Adrenal gland (tissue), 5 donors: ENCODE measurements around the gene H2BK1.

Experiments
- POLR2A ChIP-seq, 2 donors: fragments of 450-650 bp; IDR thresholded peaks; one replicate each; pipeline ENCODE4 v1.6.1; 2017; ENCODE audit warnings: antibody characterized with exemption in 2 of 2, mild to moderate bottlenecking in 2 of 2, moderate library complexity in 1 of 2
- TF ChIP-seq, protein P1 (sequence below), 6 experiments: fragments of 450-650 bp in 4 of 6; fragments of 200-600 bp in 2 of 6; sonication (generic) in 1 of 6; IDR thresholded peaks; 1 replicate in 5 of 6; 2 replicates in 1 of 6; pipeline versions ENCODE4 v1.5.1 to v1.8.0; 2016 to 2021; ENCODE audit warnings: antibody characterized with exemption in 6 of 6, mild to moderate bottlenecking in 2 of 6, moderate library complexity in 1 of 6
- donor health status: DM: no; HTN: no; CAD: no.

DNA sequence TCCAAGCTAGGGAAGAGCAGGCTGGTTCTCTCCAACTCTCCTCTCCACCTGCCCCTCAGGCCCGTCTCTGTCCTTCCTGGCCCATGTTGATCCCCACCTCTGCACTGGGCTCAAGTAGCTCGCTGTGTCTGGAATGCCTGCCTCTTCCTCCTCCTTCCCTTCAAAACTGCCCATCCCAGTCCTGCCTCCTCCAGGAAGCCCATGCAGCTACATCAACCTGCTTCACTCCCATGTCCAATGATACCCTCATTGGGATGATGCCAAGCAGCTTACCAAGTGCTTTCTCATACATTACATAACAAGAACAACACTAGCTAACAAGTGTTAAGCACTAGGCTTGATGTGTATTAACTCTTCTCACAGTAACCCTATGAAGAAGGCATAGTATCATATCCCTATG is 31.5 kb downstream of the H2BK1 start:
- TF ChIP-seq, protein P1, sequence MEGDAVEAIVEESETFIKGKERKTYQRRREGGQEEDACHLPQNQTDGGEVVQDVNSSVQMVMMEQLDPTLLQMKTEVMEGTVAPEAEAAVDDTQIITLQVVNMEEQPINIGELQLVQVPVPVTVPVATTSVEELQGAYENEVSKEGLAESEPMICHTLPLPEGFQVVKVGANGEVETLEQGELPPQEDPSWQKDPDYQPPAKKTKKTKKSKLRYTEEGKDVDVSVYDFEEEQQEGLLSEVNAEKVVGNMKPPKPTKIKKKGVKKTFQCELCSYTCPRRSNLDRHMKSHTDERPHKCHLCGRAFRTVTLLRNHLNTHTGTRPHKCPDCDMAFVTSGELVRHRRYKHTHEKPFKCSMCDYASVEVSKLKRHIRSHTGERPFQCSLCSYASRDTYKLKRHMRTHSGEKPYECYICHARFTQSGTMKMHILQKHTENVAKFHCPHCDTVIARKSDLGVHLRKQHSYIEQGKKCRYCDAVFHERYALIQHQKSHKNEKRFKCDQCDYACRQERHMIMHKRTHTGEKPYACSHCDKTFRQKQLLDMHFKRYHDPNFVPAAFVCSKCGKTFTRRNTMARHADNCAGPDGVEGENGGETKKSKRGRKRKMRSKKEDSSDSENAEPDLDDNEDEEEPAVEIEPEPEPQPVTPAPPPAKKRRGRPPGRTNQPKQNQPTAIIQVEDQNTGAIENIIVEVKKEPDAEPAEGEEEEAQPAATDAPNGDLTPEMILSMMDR (IDR thresholded peaks at IDR 0.05) = no peak
- no peak for TF ChIP-seq POLR2A (IDR thresholded peaks at IDR 0.05)
